Renal cortex interstitium (tissue), 15 donors: ENCODE data around the gene ZNF280A. TPM values are rescaled to one million over a fixed set of nuclear protein-coding genes. Genes with fewer than 3 reads are reported as not detected.

Experiments
- DNase-seq, 11 donors: peaks; one replicate each; pipeline ENCODE4 v3.0.0-alpha.2; 2013; ENCODE audit warnings: low read depth in 9 of 11, low spot score in 4 of 11; ENCODE audit errors: extremely low read depth in 1 of 11
- long read RNA-seq, 16 experiments: transcript quantifications; one replicate each; lab custom pipeline, GENCODE V29; 2026
- polyA plus RNA-seq, 3 donors: library from polyadenylated mRNA; unstranded; fragments of 120-200 nt; gene quantifications; one replicate each; pipeline ENCODE4 v1.2.1, GENCODE V29; 2013; ENCODE audit not compliant: insufficient read length in 3 of 3

Gene ZNF280A
- polyA plus RNA-seq, result not detected
- long read RNA-seq, donor 1, result 0 reads
- long read RNA-seq, donor 2, result 0 reads
- long read RNA-seq, donor 3, result 0 reads
- long read RNA-seq, donor 4, result 0 reads
- long read RNA-seq, donor 5, result 0 reads
- long read RNA-seq, donor 6, result 0 reads
- long read RNA-seq, donor 7, result 0 reads
- long read RNA-seq, donor 8, result 0 reads
- long read RNA-seq, donor 9, result 0 reads
- long read RNA-seq, donor 10, result 0 reads
- long read RNA-seq, donor 11, result 0 reads
- long read RNA-seq, donor 12, result 0 reads
- long read RNA-seq, donor 13, result 0 reads
- long read RNA-seq, donor 14, result 0 reads
- long read RNA-seq, donor 15, result 0 reads
- long read RNA-seq, donor 16, result 0 reads

GRCh38 chr22:22520020-22520656, at the start of gene ZNF280A:
ZNF280A (minus strand) TSS chr22:22520270; CDS start chr22:22515630, 4,640 bp downstream.
- DNase-seq, result no peak

- DNase-seq, result no peak
Measured at GRCh38 chr22:22569218-22569617, 49.1 kb upstream of the ZNF280A start.

- DNase-seq, result no peak
Measured at GRCh38 chr22:22565981-22566380, 45.9 kb upstream of the ZNF280A start.

- peak in 10 of 11 donors; percentile 13 to 51 (median 23) for DNase-seq
Measured at GRCh38 chr22:22558972-22559603, 39.0 kb upstream of the ZNF280A start, which contains the start of gene PRAME. PRAME (minus strand) TSS chr22:22559265; CDS start chr22:22556832, 2,433 bp downstream.

GRCh38 chr22:22558071-22558971, 38.3 kb upstream of the ZNF280A start:
- no peak for DNase-seq

- DNase-seq, result no peak
Measured at GRCh38 chr22:22556995-22557925, 37.2 kb upstream of the ZNF280A start.

- no peak for DNase-seq
Measured at GRCh38 chr22:22556578-22556977, 36.5 kb upstream of the ZNF280A start.

GRCh38 chr22:22555596-22555995, 35.5 kb upstream of the ZNF280A start:
- DNase-seq, result no peak

GRCh38 chr22:22554587-22555284, 34.7 kb upstream of the ZNF280A start:
- no peak for DNase-seq

- no peak for DNase-seq
Measured at GRCh38 chr22:22553735-22554586, 33.9 kb upstream of the ZNF280A start.

GRCh38 chr22:22553141-22553540, 33.1 kb upstream of the ZNF280A start:
- no peak for DNase-seq

- no peak for DNase-seq
Measured at GRCh38 chr22:22552630-22553029, 32.6 kb upstream of the ZNF280A start.

- DNase-seq, result no peak
Measured at GRCh38 chr22:22550789-22551434, 30.8 kb upstream of the ZNF280A start.

GRCh38 chr22:22548910-22549309, 28.8 kb upstream of the ZNF280A start:
- no peak for DNase-seq

GRCh38 chr22:22548317-22548716, 28.2 kb upstream of the ZNF280A start:
- DNase-seq, result no peak

- DNase-seq, result no peak
Measured at GRCh38 chr22:22547692-22548300, 27.7 kb upstream of the ZNF280A start.
